ENCODE data around the gene GALNT17.

- TF ChIP-seq SPI1 (IDR thresholded peaks at IDR 0.05; ENCODE audit: low read depth, low read length) (no peak), POLR2A (IDR thresholded peaks at IDR 0.05; ENCODE audit: low read depth, low read length) (no peak), POU2F2 (IDR thresholded peaks at IDR 0.05; ENCODE audit: low read depth, low read length) (no peak), POLR2AphosphoS5 (IDR thresholded peaks at IDR 0.05; ENCODE audit: low read depth, low read length) (no peak), TAF1 (IDR thresholded peaks at IDR 0.05; ENCODE audit: low read depth, low read length) (no peak)
Measured at GRCh38 chr7:71236230-71237105, 104.5 kb downstream of the GALNT17 start.
